Stimulated activated CD4-positive, alpha-beta T cell treated with anti-CD3 and anti-CD28 coated beads, Interleukin-4, amount 100 ng/mL, for 1 hour (primary cell): ENCODE results near the gene GOLM1.
"Not testable (repeated sequence)": the region's sequence is repeated elsewhere in the genome, so short reads cannot be mapped to it uniquely, and the experiment has no call there.

Experiments
- DNase-seq: peaks from one replicate; pipeline ENCODE4 v3.0.0-alpha.2; 2020

Gene GOLM1

GRCh38 chr9:86079865-86080469 lies 19.4 kb downstream of the GOLM1 start:
- DNase-seq: no peak

GRCh38 chr9:86079421-86079831 lies 19.9 kb downstream of the GOLM1 start:
- DNase-seq: no peak

- DNase-seq: no peak
Observed at GRCh38 chr9:86078731-86079130, 20.6 kb downstream of the GOLM1 start.

GRCh38 chr9:86077276-86077675 lies 22.1 kb downstream of the GOLM1 start:
- DNase-seq: no peak

- no peak for DNase-seq
Observed at GRCh38 chr9:86075132-86076109, 23.9 kb downstream of the GOLM1 start.

- no peak for DNase-seq
Observed at GRCh38 chr9:86073839-86074238, 25.5 kb downstream of the GOLM1 start.

- no peak for DNase-seq
Observed at GRCh38 chr9:86072394-86072877, 26.9 kb downstream of the GOLM1 start.

GRCh38 chr9:86069206-86069869 lies 30.0 kb downstream of the GOLM1 start:
- DNase-seq: no peak

GRCh38 chr9:86064220-86064619 lies 35.1 kb downstream of the GOLM1 start:
- no peak for DNase-seq

GRCh38 chr9:86062845-86063693 lies 36.3 kb downstream of the GOLM1 start:
- DNase-seq: no peak

GRCh38 chr9:86061972-86062739 lies 37.2 kb downstream of the GOLM1 start:
- DNase-seq: no peak

- no peak for DNase-seq
Observed at GRCh38 chr9:86057491-86057890, 41.9 kb downstream of the GOLM1 start.

- DNase-seq: no peak
Observed at GRCh38 chr9:86054695-86055094, 44.7 kb downstream of the GOLM1 start.

GRCh38 chr9:86052556-86053468 lies 46.5 kb downstream of the GOLM1 start:
- no peak for DNase-seq

- DNase-seq: not testable (repeated sequence)
Observed at GRCh38 chr9:86048018-86048742, 51.2 kb downstream of the GOLM1 start.

GRCh38 chr9:86047361-86047760 lies 52.0 kb downstream of the GOLM1 start:
- DNase-seq: no peak

- no peak for DNase-seq
Observed at GRCh38 chr9:86046930-86047341, 52.4 kb downstream of the GOLM1 start.

- DNase-seq: no peak
Observed at GRCh38 chr9:86046071-86046636, 53.2 kb downstream of the GOLM1 start.

- no peak for DNase-seq
Observed at GRCh38 chr9:86045654-86046053, 53.7 kb downstream of the GOLM1 start.
